Activated CD8-positive, alpha-beta memory T cell treated with anti-CD3 and anti-CD28 coated beads, Interleukin-2, amount 50 U/mL, for 24 hours (primary cell): ENCODE measurements around the gene PXMP2.
"Not testable (repeated sequence)": the region's sequence is repeated elsewhere in the genome, so short reads cannot be mapped to it uniquely, and the experiment has no call there.

Experiments
- DNase-seq: peaks from one replicate; pipeline ENCODE4 v3.0.0-alpha.2; 2020; ENCODE audit errors: extremely low read depth

PXMP2 gene

GRCh38 chr12:132747896-132748295 lies 60.5 kb downstream of the PXMP2 start:
- DNase-seq: no peak

GRCh38 chr12:132748319-132748718 lies 60.9 kb downstream of the PXMP2 start:
- no peak for DNase-seq

GRCh38 chr12:132753670-132754069 lies 66.3 kb downstream of the PXMP2 start:
- DNase-seq: not testable (repeated sequence)

GRCh38 chr12:132754160-132754932 lies 67.0 kb downstream of the PXMP2 start:
- no peak for DNase-seq
